Germinal center (tissue), 1 donor: ENCODE results near the gene ERBIN.
"Not testable (repeated sequence)": the region's sequence is repeated elsewhere in the genome, so short reads cannot be mapped to it uniquely, and the experiment has no call there.

ENCODE experiments used
- DNase-seq: peaks from one replicate; pipeline ENCODE4 v3.0.0; 2012; ENCODE audit warnings: mixed read lengths, low spot score

The ERBIN gene

GRCh38 chr5:65957703-65958102 is 31.3 kb downstream of the ERBIN start:
- DNase-seq = not testable (repeated sequence)

GRCh38 chr5:65961633-65962032 is 35.3 kb downstream of the ERBIN start:
- DNase-seq = no peak

- no peak for DNase-seq
Measured at GRCh38 chr5:65967288-65968066, 41.1 kb downstream of the ERBIN start.

GRCh38 chr5:65969539-65970393 is 43.4 kb downstream of the ERBIN start:
- DNase-seq = no peak

GRCh38 chr5:65970481-65971367 is 44.3 kb downstream of the ERBIN start:
- no peak for DNase-seq

GRCh38 chr5:65971643-65972042 is 45.3 kb downstream of the ERBIN start:
- DNase-seq = no peak

GRCh38 chr5:65972896-65973295 is 46.5 kb downstream of the ERBIN start:
- DNase-seq = not testable (repeated sequence)

- no peak for DNase-seq
Measured at GRCh38 chr5:65978251-65978650, 51.9 kb downstream of the ERBIN start.

GRCh38 chr5:65981548-65981947 is 55.2 kb downstream of the ERBIN start:
- no peak for DNase-seq

- DNase-seq = no peak
Measured at GRCh38 chr5:65981969-65982619, 55.7 kb downstream of the ERBIN start.

- DNase-seq = no peak
Measured at GRCh38 chr5:65982635-65983034, 56.3 kb downstream of the ERBIN start.

GRCh38 chr5:65984098-65984885 is 57.9 kb downstream of the ERBIN start:
- no peak for DNase-seq

GRCh38 chr5:65986050-65986451 is 59.7 kb downstream of the ERBIN start:
- DNase-seq = no peak

GRCh38 chr5:65986796-65987195 is 60.4 kb downstream of the ERBIN start:
- no peak for DNase-seq

GRCh38 chr5:65987982-65988381 is 61.6 kb downstream of the ERBIN start:
- no peak for DNase-seq

- DNase-seq = no peak
Measured at GRCh38 chr5:65989158-65989557, 62.8 kb downstream of the ERBIN start.

GRCh38 chr5:65992630-65993029 is 66.3 kb downstream of the ERBIN start:
- DNase-seq = no peak

- no peak for DNase-seq
Measured at GRCh38 chr5:65994117-65994786, 67.9 kb downstream of the ERBIN start.

GRCh38 chr5:65999061-65999723 is 72.8 kb downstream of the ERBIN start:
- no peak for DNase-seq

- DNase-seq = no peak
Measured at GRCh38 chr5:66001952-66002351, 75.6 kb downstream of the ERBIN start.
